NT2/D1 (cell line): ENCODE results near the gene KIFC3.

ENCODE experiments used
- SUZ12 ChIP-seq: IDR thresholded peaks from 2 replicates; pipeline ENCODE4 v1.6.1; 2011; ENCODE audit not compliant: insufficient read length, insufficient read depth; ENCODE audit errors: extremely low read depth
- YY1 ChIP-seq: IDR thresholded peaks from 2 replicates; pipeline ENCODE4 v1.6.1; 2011; ENCODE audit not compliant: insufficient read length, insufficient read depth

DNA sequence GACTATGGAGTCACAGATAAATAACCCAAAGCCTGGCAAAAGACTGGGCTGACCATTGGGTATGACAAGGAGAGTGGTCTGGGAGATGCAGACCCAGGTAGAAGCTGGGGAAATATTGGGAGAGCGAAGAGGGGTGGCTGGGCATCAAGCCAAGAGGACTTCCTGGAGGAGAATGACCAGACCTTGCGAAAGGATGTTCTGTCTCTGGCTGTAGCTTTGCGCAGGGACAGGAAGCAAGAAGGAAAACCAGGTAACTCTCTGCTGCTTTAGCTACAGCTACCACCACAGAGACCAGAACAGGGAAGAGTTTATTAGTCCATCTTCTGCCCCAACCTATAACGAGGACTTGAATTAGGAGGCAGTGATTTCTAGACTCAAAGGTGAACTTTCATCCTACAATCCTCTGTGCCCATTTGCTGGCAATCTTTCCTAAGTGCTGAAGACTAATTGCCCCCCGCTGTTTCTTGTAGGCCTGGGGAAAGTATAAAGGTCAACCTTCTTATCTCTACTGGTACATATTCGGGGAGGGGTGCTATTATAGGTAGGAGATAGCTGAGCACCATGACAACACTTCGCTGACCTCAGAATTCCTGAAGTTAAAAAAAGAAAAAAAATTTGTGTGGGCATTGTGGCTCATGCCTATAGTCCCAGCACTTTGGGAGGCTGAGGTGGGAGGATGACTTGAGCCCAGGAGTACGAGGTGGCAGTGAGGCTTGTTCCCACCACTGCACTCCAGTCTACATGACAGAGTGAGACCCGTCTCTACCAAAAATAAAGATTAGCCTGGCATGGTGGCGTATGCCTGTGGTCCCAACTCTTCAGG, 19.1 kb upstream of the KIFC3 start:
- TF ChIP-seq SUZ12 (no peak), YY1 (no peak)
